Endothelial cell of umbilical vein (primary cell): ENCODE measurements around the gene FRMD6. TPM values are rescaled to one million over a fixed set of nuclear protein-coding genes. Genes with fewer than 3 reads are reported as not detected.

Source experiments
- BruUV-seq: library from RNA; stranded (reverse); fragments of 400-500 nt; replicated peaks from 2 replicates; lab custom pipeline; 2021; lab: Mats Ljungman, UMichigan
- CTCF ChIA-PET: fragments of 300-600, 350-600 bp; sonication (Branson Sonifier 250); formaldehyde crosslinking; loops from one replicate; lab custom pipeline; 2021; ENCODE audit warnings: antibody characterized with exemption, inconsistent platforms; lab: Charles Lee
- POLR2A ChIA-PET: fragments of 300-600, 350-600 bp; sonication (Branson Sonifier 250); formaldehyde crosslinking; loops from one replicate; lab custom pipeline; 2021; ENCODE audit warnings: antibody characterized with exemption, inconsistent platforms; lab: Charles Lee
- DNase-seq: peaks from one replicate; pipeline ENCODE4 v3.0.0-alpha.2; 2011; ENCODE audit warnings: low read depth, low spot score
- FAIRE-seq: peaks from 2 replicates; lab custom pipeline; 2011; peaks lifted over from hg19 to GRCh38; lab: Jason Lieb, UNC
- H2AFZ ChIP-seq: 2 replicates; pipeline ENCODE4 v1.6.0; 2012; ENCODE audit warnings: low read depth, low read length, control low read depth, inconsistent platforms
- H3K27ac ChIP-seq: 2 replicates; pipeline ENCODE4 v1.5.1; 2011; ENCODE audit warnings: low read depth, mild to moderate bottlenecking, control low read depth, low read length, moderate library complexity; ENCODE audit not compliant: insufficient read depth
- H3K27me3 ChIP-seq, 2 experiments: 2 replicates each; pipeline versions ENCODE4 v1.6.0 to v1.6.1; 2011; ENCODE audit warnings: low read length in 2 of 2, mixed read lengths in 1 of 2; ENCODE audit not compliant: control insufficient read depth in 2 of 2, insufficient read depth in 2 of 2
- H3K36me3 ChIP-seq, 2 experiments: 2 replicates in 1 of 2; 3 replicates in 1 of 2; pipeline ENCODE4 v1.5.1; 2011; ENCODE audit warnings: low read length in 2 of 2, mild to moderate bottlenecking in 1 of 2, moderate library complexity in 1 of 2; ENCODE audit not compliant: control insufficient read depth in 2 of 2, insufficient read depth in 2 of 2; ENCODE audit errors: extremely low read depth in 1 of 2
- H3K4me1 ChIP-seq: 3 replicates; pipeline ENCODE4 v1.5.1; 2011; ENCODE audit warnings: mild to moderate bottlenecking, low read length; ENCODE audit not compliant: control insufficient read depth, insufficient read depth; ENCODE audit errors: extremely low read depth
- H3K4me2 ChIP-seq: 2 replicates; pipeline ENCODE4 v1.6.1; 2011; ENCODE audit warnings: low read length, control low read depth, mixed read lengths; ENCODE audit not compliant: insufficient read depth
- H3K4me3 ChIP-seq, 3 experiments: fragments of 200-600 bp in 1 of 3; sonication (generic), shearing (Covaris generic) in 1 of 3; replicated peaks in 1 of 3; 2 replicates each; pipeline ENCODE4 v1.5.1; 2011 to 2016; ENCODE audit warnings: control low read depth in 3 of 3, low read length in 3 of 3, mild to moderate bottlenecking in 2 of 3, inconsistent platforms in 1 of 3, low read depth in 1 of 3, moderate library complexity in 1 of 3; ENCODE audit not compliant: insufficient read depth in 1 of 3
- H3K79me2 ChIP-seq: 2 replicates; pipeline ENCODE4 v1.6.0; 2012; ENCODE audit warnings: low read length, inconsistent platforms; ENCODE audit not compliant: control insufficient read depth, insufficient read depth
- H3K9ac ChIP-seq: replicated peaks from 2 replicates; pipeline ENCODE3; 2011; ENCODE audit warnings: low read length, control low read depth; ENCODE audit not compliant: insufficient read depth; ENCODE audit errors: extremely low read depth
- H3K9me1 ChIP-seq: replicated peaks from 3 replicates; pipeline ENCODE4 v1.6.0; 2011; ENCODE audit warnings: mild to moderate bottlenecking, low read length; ENCODE audit not compliant: control insufficient read depth, insufficient read depth; ENCODE audit errors: extremely low read depth
- H3K9me3 ChIP-seq: replicated peaks from 2 replicates; pipeline ENCODE4 v1.5.1; 2012; ENCODE audit warnings: low read length, inconsistent platforms; ENCODE audit not compliant: control insufficient read depth, insufficient read depth
- H4K20me1 ChIP-seq: replicated peaks from 2 replicates; pipeline ENCODE3; 2011; ENCODE audit warnings: mild to moderate bottlenecking, low read length; ENCODE audit not compliant: control insufficient read depth, insufficient read depth; ENCODE audit errors: extremely low read depth
- EZH2 ChIP-seq: IDR thresholded peaks from 2 replicates; pipeline ENCODE4 v1.6.1; 2012; ENCODE audit warnings: borderline replicate concordance, low read depth, mild to moderate bottlenecking, moderate library complexity, low read length, inconsistent platforms; ENCODE audit not compliant: severe bottlenecking
- FOS ChIP-seq: IDR thresholded peaks from 2 replicates; pipeline ENCODE4 v1.6.1; 2011; ENCODE audit warnings: mild to moderate bottlenecking, low read length, moderate library complexity, borderline replicate concordance; ENCODE audit not compliant: insufficient read depth
- GATA2 ChIP-seq: IDR thresholded peaks from 2 replicates; pipeline ENCODE4 v1.7.0; 2011; ENCODE audit warnings: low read depth, mild to moderate bottlenecking, moderate library complexity, mixed read lengths, low read length; ENCODE audit not compliant: insufficient read length, insufficient read depth
- JUN ChIP-seq: IDR thresholded peaks from 2 replicates; pipeline ENCODE4 v1.6.1; 2011; ENCODE audit warnings: borderline replicate concordance, low read depth; ENCODE audit not compliant: insufficient read length, insufficient read depth
- MYC ChIP-seq: IDR thresholded peaks from one replicate; pipeline ENCODE4 v1.6.1; 2011; ENCODE audit warnings: mild to moderate bottlenecking, low read depth, low read length
- POLR2A ChIP-seq: IDR thresholded peaks from 2 replicates; pipeline ENCODE4 v1.6.1; 2012; ENCODE audit warnings: low read depth, mild to moderate bottlenecking, control low read depth, low read length
- POLR2AphosphoS5 ChIP-seq: IDR thresholded peaks from 2 replicates; pipeline ENCODE4 v1.6.1; 2012; ENCODE audit warnings: low read depth, mild to moderate bottlenecking, control low read depth, low read length, moderate library complexity; ENCODE audit not compliant: insufficient read depth
- dilution Hi-C: fragments of 300-500 bp; cut with MboI; formaldehyde crosslinking; loops from one replicate; pipeline ENCODE4 v1.15.0; 2019; ENCODE audit warnings: low sequenced_read_pairs; ENCODE audit not compliant: extremely low pct_ligation_motif_present
- intact Hi-C: fragments of 100-400 bp; cut with micrococcal nuclease; formaldehyde crosslinking; loops from one replicate; pipeline ENCODE4 v1.10.0; 2022
- polyA plus RNA-seq, 4 experiments: library from polyadenylated mRNA; depleted of rRNA in 3 of 4; stranded (reverse) in 3 of 4; unstranded in 1 of 4; fragments of >200 nt; gene quantifications; 2 replicates each; pipeline versions ENCODE4 v1.2.1 to v1.2.3, GENCODE V29; 2011 to 2012; ENCODE audit warnings: missing spikeins in 1 of 4
- total RNA-seq: library from RNA; stranded (reverse); gene quantifications from 2 replicates; pipeline ENCODE4 v1.2.3, GENCODE V29; 2021
- TF ChIP-seq, protein P1 (sequence below): IDR thresholded peaks from 2 replicates; pipeline ENCODE4 v1.6.1; 2011; ENCODE audit not compliant: insufficient read depth, insufficient read length
- TF ChIP-seq, protein P2 (sequence below), 2 donors: IDR thresholded peaks; 1 replicate in 1 of 2; 2 replicates in 1 of 2; pipeline ENCODE4 v1.5.1; 2011; ENCODE audit warnings: low read length in 2 of 2, mild to moderate bottlenecking in 2 of 2, moderate library complexity in 2 of 2, control low read depth in 1 of 2, inconsistent platforms in 1 of 2, low read depth in 1 of 2; ENCODE audit not compliant: insufficient read depth in 1 of 2; ENCODE audit errors: extremely low read depth in 1 of 2

Gene FRMD6
- total and polyA plus RNA-seq, 2 donors (not counting 3 experiments of a cell fraction or from before 2014, with no cell fraction given) = 69.0 to 97.1 TPM

DNA sequence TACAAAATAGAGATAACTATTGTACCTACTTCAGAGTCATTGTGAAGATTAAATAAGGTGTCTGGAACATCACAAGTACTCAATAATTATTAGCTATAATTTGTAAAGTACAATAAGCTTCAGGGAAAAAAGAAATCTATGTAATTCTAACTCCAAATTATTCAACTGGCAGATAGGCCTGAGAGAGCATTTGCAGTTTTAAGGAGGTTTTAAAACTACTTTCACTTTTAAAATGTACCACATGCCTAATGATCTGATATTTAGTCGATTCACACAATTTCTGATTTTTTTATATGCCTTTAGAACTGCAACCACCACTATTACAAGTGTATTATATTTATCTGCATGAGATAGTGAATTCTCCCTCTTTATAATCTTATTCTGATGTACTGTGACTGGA, 24.9 kb upstream of the FRMD6 start:
- TF ChIP-seq JUN = no peak
- Histone ChIP-seq H3K9ac (no peak overlapping the region), H2AFZ (no peak overlapping the region), H3K4me2 (peak overlapping the region; percentile 2), H3K4me1 (no peaks in the 10 kb centered on the region), H3K79me2 (no peaks in the 10 kb centered on the region), H3K36me3 (no peaks in the 10 kb centered on the region), H3K9me3 (no peaks in the 10 kb centered on the region), H4K20me1 (no peaks in the 10 kb centered on the region), H3K27me3 (no peaks in the 10 kb centered on the region), H3K4me3 (no peak overlapping the region), H3K27ac (no peak overlapping the region), H3K9me1 (no peaks in the 10 kb centered on the region)
- POLR2A ChIA-PET = no interaction called here
- no peak for FAIRE-seq
- no peak for DNase-seq
- intact Hi-C loops = no loop called here
- BruUV-seq = no TSS peak
- CTCF ChIA-PET = no interaction called here
- dilution Hi-C loops = no loop called here

DNA sequence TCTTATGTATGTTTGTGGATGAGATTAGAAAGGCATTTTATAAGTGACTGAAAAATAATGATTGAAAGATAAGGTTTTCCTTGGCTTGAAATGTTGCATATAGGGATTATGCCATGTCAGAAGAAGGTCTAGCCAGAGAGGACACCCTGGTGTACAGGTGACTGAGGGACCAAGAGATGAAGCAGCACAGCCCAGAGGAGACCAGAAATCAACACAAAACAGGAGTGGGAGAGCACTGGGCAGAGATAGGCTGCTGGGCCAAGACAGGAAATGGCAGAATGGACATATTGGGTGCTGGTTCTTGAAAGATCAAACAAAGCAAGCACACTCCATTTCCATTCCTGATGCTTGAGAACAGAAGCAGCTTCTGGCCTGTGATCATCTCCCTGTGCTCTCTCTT, 24.4 kb upstream of the FRMD6 start:
- Histone ChIP-seq H3K79me2 (no peaks in the 10 kb centered on the region), H3K9ac (no peak overlapping the region), H3K36me3 (no peaks in the 10 kb centered on the region), H3K27ac (no peak overlapping the region), H2AFZ (no peak overlapping the region), H3K9me1 (no peaks in the 10 kb centered on the region), H3K4me2 (no peak overlapping the region), H3K4me1 (no peaks in the 10 kb centered on the region), H3K9me3 (no peaks in the 10 kb centered on the region), H3K27me3 (no peaks in the 10 kb centered on the region), H4K20me1 (no peaks in the 10 kb centered on the region), H3K4me3 (no peak overlapping the region)
- ChIA-PET POLR2A (no interaction called here), CTCF (no interaction called here)
- TF ChIP-seq MYC (no peak), GATA2 (no peak), JUN (no peak), POLR2AphosphoS5 (no peak), EZH2 (no peak), POLR2A (no peak), FOS (no peak)
- TF ChIP-seq, protein P1, sequence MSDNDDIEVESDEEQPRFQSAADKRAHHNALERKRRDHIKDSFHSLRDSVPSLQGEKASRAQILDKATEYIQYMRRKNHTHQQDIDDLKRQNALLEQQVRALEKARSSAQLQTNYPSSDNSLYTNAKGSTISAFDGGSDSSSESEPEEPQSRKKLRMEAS = no peak
- TF ChIP-seq, protein P2, sequence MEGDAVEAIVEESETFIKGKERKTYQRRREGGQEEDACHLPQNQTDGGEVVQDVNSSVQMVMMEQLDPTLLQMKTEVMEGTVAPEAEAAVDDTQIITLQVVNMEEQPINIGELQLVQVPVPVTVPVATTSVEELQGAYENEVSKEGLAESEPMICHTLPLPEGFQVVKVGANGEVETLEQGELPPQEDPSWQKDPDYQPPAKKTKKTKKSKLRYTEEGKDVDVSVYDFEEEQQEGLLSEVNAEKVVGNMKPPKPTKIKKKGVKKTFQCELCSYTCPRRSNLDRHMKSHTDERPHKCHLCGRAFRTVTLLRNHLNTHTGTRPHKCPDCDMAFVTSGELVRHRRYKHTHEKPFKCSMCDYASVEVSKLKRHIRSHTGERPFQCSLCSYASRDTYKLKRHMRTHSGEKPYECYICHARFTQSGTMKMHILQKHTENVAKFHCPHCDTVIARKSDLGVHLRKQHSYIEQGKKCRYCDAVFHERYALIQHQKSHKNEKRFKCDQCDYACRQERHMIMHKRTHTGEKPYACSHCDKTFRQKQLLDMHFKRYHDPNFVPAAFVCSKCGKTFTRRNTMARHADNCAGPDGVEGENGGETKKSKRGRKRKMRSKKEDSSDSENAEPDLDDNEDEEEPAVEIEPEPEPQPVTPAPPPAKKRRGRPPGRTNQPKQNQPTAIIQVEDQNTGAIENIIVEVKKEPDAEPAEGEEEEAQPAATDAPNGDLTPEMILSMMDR (IDR thresholded peaks at IDR 0.05; ENCODE audit: extremely low read depth in 1 of 2, insufficient read depth in 1 of 2, low read depth in 1 of 2, low read length in 2 of 2) = no peak
- intact Hi-C loops = no loop called here
- dilution Hi-C loops = no loop called here
- no TSS peak for BruUV-seq
- no peak for FAIRE-seq
- DNase-seq = no peak
